Tibial nerve (tissue), 4 donors: ENCODE measurements around the gene RHD.
"Not testable (repeated sequence)": the region's sequence is repeated elsewhere in the genome, so short reads cannot be mapped to it uniquely, and the experiment has no call there.

Experiments used
- EP300 ChIP-seq, 2 donors: sonication (generic); formaldehyde crosslinking; IDR thresholded peaks; one replicate each; pipeline ENCODE4 v1.6.1; 2017; ENCODE audit warnings: antibody characterized with exemption in 2 of 2, mild to moderate bottlenecking in 1 of 2
- TF ChIP-seq, protein P1 (sequence below), 5 experiments: fragments of 200-600 bp in 3 of 5; fragments of 450-650 bp in 2 of 5; sonication (generic) in 3 of 5; IDR thresholded peaks; one replicate each; pipeline ENCODE4 v1.5.1; 2016 to 2019; ENCODE audit warnings: antibody characterized with exemption in 5 of 5, mild to moderate bottlenecking in 3 of 5, moderate library complexity in 2 of 5

DNA sequence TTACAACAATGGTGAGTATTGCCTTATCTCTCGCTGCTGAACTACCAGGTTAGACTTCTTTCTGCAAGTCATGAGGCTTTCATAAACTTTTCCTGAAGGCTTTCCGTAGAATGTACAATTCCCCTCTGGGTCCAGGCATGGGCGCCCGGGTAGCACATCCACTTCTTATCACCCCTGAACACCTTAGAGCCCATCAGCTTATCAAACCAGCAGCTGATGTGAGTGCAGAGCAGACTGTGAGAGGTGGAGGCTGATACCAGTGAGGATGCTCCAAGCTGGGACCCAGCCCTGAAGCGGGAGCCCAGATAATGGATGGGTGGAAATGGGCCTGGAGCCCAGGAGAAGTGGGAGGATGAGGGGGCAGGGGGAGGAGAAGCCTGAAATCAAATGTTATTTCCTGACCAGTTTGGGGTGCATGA is 7.4 kb downstream of the RHD start:
- not testable (repeated sequence) for TF ChIP-seq EP300 (IDR thresholded peaks at IDR 0.05)
- TF ChIP-seq, protein P1, sequence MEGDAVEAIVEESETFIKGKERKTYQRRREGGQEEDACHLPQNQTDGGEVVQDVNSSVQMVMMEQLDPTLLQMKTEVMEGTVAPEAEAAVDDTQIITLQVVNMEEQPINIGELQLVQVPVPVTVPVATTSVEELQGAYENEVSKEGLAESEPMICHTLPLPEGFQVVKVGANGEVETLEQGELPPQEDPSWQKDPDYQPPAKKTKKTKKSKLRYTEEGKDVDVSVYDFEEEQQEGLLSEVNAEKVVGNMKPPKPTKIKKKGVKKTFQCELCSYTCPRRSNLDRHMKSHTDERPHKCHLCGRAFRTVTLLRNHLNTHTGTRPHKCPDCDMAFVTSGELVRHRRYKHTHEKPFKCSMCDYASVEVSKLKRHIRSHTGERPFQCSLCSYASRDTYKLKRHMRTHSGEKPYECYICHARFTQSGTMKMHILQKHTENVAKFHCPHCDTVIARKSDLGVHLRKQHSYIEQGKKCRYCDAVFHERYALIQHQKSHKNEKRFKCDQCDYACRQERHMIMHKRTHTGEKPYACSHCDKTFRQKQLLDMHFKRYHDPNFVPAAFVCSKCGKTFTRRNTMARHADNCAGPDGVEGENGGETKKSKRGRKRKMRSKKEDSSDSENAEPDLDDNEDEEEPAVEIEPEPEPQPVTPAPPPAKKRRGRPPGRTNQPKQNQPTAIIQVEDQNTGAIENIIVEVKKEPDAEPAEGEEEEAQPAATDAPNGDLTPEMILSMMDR (IDR thresholded peaks at IDR 0.05) = not testable (repeated sequence)
